GM12872 (cell line): ENCODE measurements around the gene ZNF248.

ENCODE experiments used
- CTCF ChIP-seq: IDR thresholded peaks from 3 replicates; pipeline ENCODE4 v1.5.1; 2011; ENCODE audit warnings: low read depth, mild to moderate bottlenecking, low read length, moderate library complexity; ENCODE audit not compliant: insufficient read depth

The ZNF248 gene

GRCh38 chr10:37871568-37872251, 14.3 kb upstream of the ZNF248 start:
- no peak for TF ChIP-seq CTCF

GRCh38 chr10:37871143-37871542, 13.7 kb upstream of the ZNF248 start:
- no peak for TF ChIP-seq CTCF

GRCh38 chr10:37868796-37869195, 11.4 kb upstream of the ZNF248 start:
- TF ChIP-seq CTCF, result no peak

- no peak for TF ChIP-seq CTCF
Observed at GRCh38 chr10:37865957-37866803, 8.8 kb upstream of the ZNF248 start.

GRCh38 chr10:37865264-37865663, 7.9 kb upstream of the ZNF248 start:
- TF ChIP-seq CTCF, result no peak

GRCh38 chr10:37860494-37861190, 3.2 kb upstream of the ZNF248 start:
- no peak for TF ChIP-seq CTCF

GRCh38 chr10:37856881-37857286, 526 bp downstream of the ZNF248 start:
- no peak for TF ChIP-seq CTCF
